HG03159 (cell line): ENCODE results near the gene AGXT.

ENCODE experiments used
- ATAC-seq: cut with Tn5 transposase; IDR thresholded peaks from one replicate; pipeline ENCODE4 v1.9.1; 2021; ENCODE audit warnings: mild to moderate bottlenecking, moderate library complexity; ENCODE audit not compliant: unreplicated experiment

The AGXT gene

GRCh38 chr2:240912878-240913809 is 44.5 kb downstream of the AGXT start:
- ATAC-seq = no peak

GRCh38 chr2:240913810-240914644 is 45.4 kb downstream of the AGXT start:
- no peak for ATAC-seq

GRCh38 chr2:240914645-240915525 is 46.3 kb downstream of the AGXT start:
- no peak for ATAC-seq

GRCh38 chr2:240915526-240916341 is 47.1 kb downstream of the AGXT start:
- ATAC-seq = no peak

- no peak for ATAC-seq
Observed at GRCh38 chr2:240916571-240917008, 48.0 kb downstream of the AGXT start.

- no peak for ATAC-seq
Observed at GRCh38 chr2:240917009-240917683, 48.5 kb downstream of the AGXT start.

GRCh38 chr2:240917684-240918257 is 49.1 kb downstream of the AGXT start:
- ATAC-seq = no peak

- ATAC-seq = no peak
Observed at GRCh38 chr2:240918258-240919091, 49.9 kb downstream of the AGXT start.

- no peak for ATAC-seq
Observed at GRCh38 chr2:240919161-240919781, 50.6 kb downstream of the AGXT start.

- ATAC-seq = no peak
Observed at GRCh38 chr2:240919786-240920782, 51.5 kb downstream of the AGXT start.

- ATAC-seq = no peak
Observed at GRCh38 chr2:240920783-240921231, 52.2 kb downstream of the AGXT start.

GRCh38 chr2:240921311-240921994 is 52.8 kb downstream of the AGXT start:
- ATAC-seq = no peak

- no peak for ATAC-seq
Observed at GRCh38 chr2:240921995-240922244, 53.3 kb downstream of the AGXT start.

GRCh38 chr2:240922245-240922981 is 53.8 kb downstream of the AGXT start:
- no peak for ATAC-seq

- ATAC-seq = no peak
Observed at GRCh38 chr2:240922982-240923537, 54.4 kb downstream of the AGXT start.
